GM21526 (cell line): Measurements from ENCODE around the gene C1QTNF6.
"Not testable (repeated sequence)": the region's sequence is repeated elsewhere in the genome, so short reads cannot be mapped to it uniquely, and the experiment has no call there.

Experiments used
- ATAC-seq: cut with Tn5 transposase; IDR thresholded peaks from one replicate; pipeline ENCODE4 v1.9.1; 2021; ENCODE audit warnings: moderate library complexity; ENCODE audit not compliant: unreplicated experiment, low FRiP score

The C1QTNF6 gene

DNA sequence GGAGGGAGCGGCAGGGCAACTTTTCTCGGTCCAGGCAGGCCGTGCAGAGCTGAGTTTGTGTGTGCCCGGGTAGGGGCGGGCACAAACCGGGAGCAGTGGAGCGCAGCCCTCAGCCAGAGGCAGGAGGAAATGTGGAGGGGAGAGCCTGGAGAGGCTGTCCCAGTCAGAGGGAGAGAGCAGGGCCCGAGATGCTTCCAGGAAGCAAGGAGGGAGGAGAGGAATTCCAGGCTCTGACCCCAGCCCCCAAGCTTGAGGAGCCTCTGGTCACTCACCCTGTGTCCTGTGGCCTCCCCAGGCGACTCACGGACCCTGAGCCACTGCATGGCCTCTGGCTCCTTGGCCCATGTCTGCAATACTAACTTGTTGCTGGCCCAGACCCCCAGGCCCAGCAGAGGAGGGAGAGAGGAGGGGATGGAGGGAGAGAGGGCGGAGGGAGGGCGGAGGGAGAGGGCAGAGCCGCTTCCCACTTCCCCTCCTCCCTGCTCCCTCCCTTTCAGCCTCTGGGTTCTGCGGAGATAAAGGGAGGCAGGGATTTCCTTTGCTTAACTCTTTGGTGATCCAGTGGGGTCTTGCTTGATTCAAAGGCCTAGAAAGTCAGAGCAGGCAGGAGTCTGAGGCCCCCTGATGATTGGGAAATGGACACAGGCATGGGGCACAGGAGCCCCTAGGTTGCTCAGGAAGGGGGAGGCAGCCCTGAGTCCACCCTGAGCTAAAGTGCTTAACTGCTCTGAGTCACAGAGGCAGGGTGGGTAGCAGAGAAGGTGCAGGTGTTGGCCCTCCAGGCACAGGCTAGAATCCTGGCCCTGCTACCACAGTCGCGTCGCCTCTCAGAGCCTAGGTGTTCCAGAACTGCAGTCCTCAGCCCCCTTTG lies at the start of gene C1QTNF6:
C1QTNF6 (minus strand) TSS at position 357 of the 871 bp plus-strand sequence; CDS start at position 323, 34 bp downstream.
- no peak for ATAC-seq

- no peak for ATAC-seq
Observed at GRCh38 chr22:37235897-37236607, 48.0 kb upstream of the C1QTNF6 start.

- no peak for ATAC-seq
Observed at GRCh38 chr22:37234736-37235711, 47.0 kb upstream of the C1QTNF6 start.

GRCh38 chr22:37233751-37234631 lies 45.9 kb upstream of the C1QTNF6 start:
- no peak for ATAC-seq

GRCh38 chr22:37233371-37233750 lies 45.3 kb upstream of the C1QTNF6 start:
- not testable (repeated sequence) for ATAC-seq

GRCh38 chr22:37232140-37232998 lies 44.3 kb upstream of the C1QTNF6 start:
- no peak for ATAC-seq

GRCh38 chr22:37231406-37232139 lies 43.5 kb upstream of the C1QTNF6 start:
- no peak for ATAC-seq

DNA sequence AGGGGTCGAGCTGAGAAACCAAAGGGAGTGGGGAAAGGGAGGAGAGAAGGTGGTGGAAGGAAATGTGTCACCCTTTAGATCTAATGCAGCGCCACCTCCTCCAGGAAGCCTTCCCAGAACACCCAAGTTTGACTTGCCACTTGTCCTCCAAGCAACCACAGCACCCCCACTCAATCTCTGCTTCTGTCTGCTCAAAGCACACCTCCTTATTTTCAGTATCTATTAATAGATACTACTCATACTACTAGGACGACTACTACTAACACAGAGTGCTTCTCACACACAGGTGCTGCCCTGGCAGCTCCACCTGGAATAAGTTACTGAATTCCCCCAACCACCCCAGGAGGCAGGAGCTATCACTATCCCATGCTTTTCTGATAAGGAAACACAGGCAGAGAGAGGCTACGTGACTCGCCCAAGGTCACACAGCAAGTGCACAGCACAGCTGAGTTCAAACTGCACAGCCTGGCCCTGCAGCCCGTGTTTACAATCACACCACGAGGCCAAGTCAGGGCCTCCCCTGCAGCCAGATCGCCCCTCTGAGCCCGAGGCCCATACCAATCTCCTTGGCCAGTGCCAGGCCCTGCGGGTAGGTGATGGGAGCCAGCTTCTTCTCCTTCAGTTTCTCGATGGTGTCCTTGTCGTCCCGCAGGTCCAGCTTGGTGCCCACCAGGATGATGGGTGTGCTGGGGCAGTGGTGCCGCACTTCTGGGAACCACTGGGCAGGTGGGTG lies 42.8 kb upstream of the C1QTNF6 start:
- ATAC-seq, result no peak

DNA sequence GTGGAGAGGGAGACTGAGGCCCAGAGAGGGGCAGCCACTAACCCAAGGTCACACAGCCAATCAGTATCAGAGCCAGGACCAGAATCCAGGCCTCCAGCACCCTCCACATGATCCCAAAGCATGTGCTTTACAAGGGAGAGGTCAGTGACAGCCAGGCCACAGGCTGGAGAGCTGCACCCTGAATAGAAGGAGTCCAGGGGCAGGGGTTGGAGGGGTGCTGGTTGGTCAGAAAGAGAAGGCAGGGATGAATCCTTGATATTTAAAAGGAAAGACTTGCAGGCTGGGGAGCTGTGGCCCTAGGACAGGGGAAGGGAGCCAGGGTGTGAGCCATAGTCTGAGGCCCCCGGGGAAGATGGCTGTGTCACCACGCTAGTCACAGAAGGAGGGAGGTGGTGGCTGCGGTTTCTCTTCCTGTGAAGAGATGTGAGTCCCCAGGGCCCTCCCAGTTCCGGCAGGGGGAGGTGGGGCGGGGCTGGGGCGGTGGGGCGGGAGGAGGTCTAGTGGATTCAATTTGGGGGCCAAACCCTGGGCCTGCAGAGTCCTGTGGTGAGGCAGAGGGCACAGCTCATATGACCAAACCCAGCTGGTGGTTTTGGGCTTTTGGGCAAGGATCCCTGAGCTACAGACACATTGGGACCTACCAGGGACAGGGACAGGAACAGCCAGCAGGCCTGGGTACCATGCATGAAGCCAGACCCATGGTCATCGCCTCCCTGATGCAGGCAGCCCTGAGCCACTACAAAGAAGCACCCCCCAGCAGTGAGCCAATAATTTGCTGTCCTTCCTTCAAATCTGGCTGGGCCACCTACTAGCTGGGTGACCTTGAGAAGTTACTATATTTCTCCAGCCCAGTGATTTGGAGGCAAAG lies 42.0 kb upstream of the C1QTNF6 start:
- ATAC-seq, result no peak

DNA sequence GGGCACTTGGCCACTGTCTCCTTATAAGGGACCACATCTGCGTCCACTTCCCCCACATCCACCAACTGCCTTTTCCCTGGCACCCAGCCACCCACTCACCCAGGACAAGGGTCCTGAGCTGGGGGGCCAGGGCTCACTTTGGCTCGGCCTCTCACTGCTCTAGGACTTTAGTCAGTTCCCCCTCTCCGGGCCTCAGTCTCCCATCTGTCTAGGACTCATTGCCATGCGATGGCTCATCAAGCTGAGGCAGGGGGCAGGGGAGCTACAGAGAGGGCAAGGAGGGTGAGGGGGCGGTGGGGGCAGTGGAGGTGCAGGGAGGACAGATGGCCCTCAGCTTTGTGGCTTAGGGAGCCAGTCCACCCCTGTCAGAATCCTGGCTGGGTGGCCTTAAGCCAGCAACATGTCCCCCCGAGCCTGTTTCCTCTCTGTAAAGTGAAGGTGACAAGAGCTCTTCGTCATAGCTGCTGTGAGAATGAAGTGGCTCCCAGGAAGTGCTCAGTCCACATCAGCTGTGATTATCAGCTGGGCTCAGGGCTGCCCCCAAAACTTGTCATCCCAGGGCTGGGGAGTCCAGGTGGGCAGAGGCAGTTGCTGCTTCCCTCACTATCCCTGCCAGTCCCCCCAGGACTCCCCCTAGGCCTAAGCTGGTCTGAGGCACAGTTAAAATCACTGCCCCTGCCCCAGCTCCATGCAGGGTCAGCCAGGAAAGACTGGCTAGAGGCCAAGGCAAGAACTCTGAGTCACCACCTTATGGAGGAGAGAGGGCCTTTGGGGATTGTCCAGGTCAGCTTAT lies 41.2 kb upstream of the C1QTNF6 start:
- ATAC-seq, result no peak

- no peak for ATAC-seq
Observed at GRCh38 chr22:37228106-37229011, 40.3 kb upstream of the C1QTNF6 start.

- no peak for ATAC-seq
Observed at GRCh38 chr22:37226514-37226913, 38.5 kb upstream of the C1QTNF6 start.

GRCh38 chr22:37226087-37226486 lies 38.0 kb upstream of the C1QTNF6 start:
- no peak for ATAC-seq

DNA sequence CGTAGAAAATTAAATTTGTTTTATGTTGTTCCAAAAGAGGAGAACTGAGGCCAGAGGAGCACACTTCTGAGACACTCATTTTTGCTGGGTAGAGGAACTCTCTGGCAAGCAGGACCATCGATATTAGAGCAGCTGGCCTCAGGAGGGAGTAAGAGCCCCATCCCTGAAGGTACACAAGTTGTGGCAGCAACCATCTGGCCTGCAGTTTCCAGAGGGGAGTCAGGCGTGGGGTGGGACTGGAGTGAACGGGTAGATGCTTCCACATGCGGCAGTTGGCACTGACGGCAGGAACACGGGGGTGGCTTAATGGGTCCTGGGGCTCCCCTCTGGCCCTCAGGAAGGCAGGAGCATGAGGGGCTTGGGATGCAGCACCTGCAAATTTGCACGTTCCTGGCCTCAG lies 37.4 kb upstream of the C1QTNF6 start:
- ATAC-seq, result no peak
